Trophoblast cell (in vitro differentiated cells and primary cell): ENCODE data around the gene NMNAT2.
A peak's percentile ranks its signal among the peaks of the same experiment; 100 is the strongest.

Experiments used
- DNase-seq, 2 donors: peaks; one replicate each; pipeline ENCODE4 v3.0.0-alpha.2; 2016
- H2AFZ ChIP-seq: 2 replicates; pipeline ENCODE4 v1.6.1; 2013; ENCODE audit warnings: low read length, moderate library complexity, mild to moderate bottlenecking; ENCODE audit not compliant: insufficient read depth, poor library complexity
- H2AK5ac ChIP-seq: 2 replicates; pipeline ENCODE4 v1.6.1; 2013; ENCODE audit warnings: mild to moderate bottlenecking, low read length
- H2BK120ac ChIP-seq: 2 replicates; pipeline ENCODE4 v1.6.1; 2013; ENCODE audit warnings: low read length, mild to moderate bottlenecking, moderate library complexity; ENCODE audit not compliant: insufficient read depth, poor library complexity
- H2BK12ac ChIP-seq: 2 replicates; pipeline ENCODE4 v1.6.1; 2013; ENCODE audit warnings: mild to moderate bottlenecking, low read length, moderate library complexity
- H2BK5ac ChIP-seq: 2 replicates; pipeline ENCODE4 v1.6.1; 2013; ENCODE audit warnings: low read length, low read depth, moderate library complexity, mild to moderate bottlenecking; ENCODE audit not compliant: poor library complexity
- H3K14ac ChIP-seq: 2 replicates; pipeline ENCODE4 v1.6.1; 2013; ENCODE audit warnings: mild to moderate bottlenecking, low read length
- H3K18ac ChIP-seq: 2 replicates; pipeline ENCODE4 v1.6.1; 2013; ENCODE audit warnings: mild to moderate bottlenecking, low read length
- H3K23ac ChIP-seq: 2 replicates; pipeline ENCODE4 v1.6.1; 2013; ENCODE audit warnings: low read length
- H3K27ac ChIP-seq: 2 replicates; pipeline ENCODE4 v1.5.1; 2013; ENCODE audit warnings: low read depth, mild to moderate bottlenecking, inconsistent platforms, low read length, moderate library complexity
- H3K27me3 ChIP-seq: 2 replicates; pipeline ENCODE4 v1.6.1; 2013; ENCODE audit warnings: inconsistent platforms, mild to moderate bottlenecking, low read length, moderate library complexity; ENCODE audit not compliant: insufficient read depth
- H3K36me3 ChIP-seq, 2 experiments: 1 replicate in 1 of 2; 2 replicates in 1 of 2; pipeline ENCODE4 v1.6.1; 2013; ENCODE audit warnings: low read length in 2 of 2, mild to moderate bottlenecking in 2 of 2, moderate library complexity in 1 of 2; ENCODE audit not compliant: insufficient read depth in 2 of 2, control insufficient read depth in 1 of 2
- H3K4ac ChIP-seq: 2 replicates; pipeline ENCODE4 v1.6.1; 2013; ENCODE audit warnings: low read depth, mild to moderate bottlenecking, low read length, moderate library complexity
- H3K4me1 ChIP-seq, 2 experiments: 1 replicate in 1 of 2; 2 replicates in 1 of 2; pipeline ENCODE4 v1.6.1; 2013; ENCODE audit warnings: low read length in 2 of 2, mild to moderate bottlenecking in 2 of 2, moderate library complexity in 1 of 2; ENCODE audit not compliant: insufficient read depth in 2 of 2, control insufficient read depth in 1 of 2
- H3K4me2 ChIP-seq: 2 replicates; pipeline ENCODE4 v1.6.1; 2013; ENCODE audit warnings: inconsistent platforms, mild to moderate bottlenecking, low read length, moderate library complexity
- H3K4me3 ChIP-seq: 2 replicates; pipeline ENCODE4 v1.5.1; 2013; ENCODE audit warnings: mild to moderate bottlenecking, low read depth, low read length, inconsistent platforms
- H3K79me1 ChIP-seq: one replicate; pipeline ENCODE4 v1.6.1; 2013; ENCODE audit warnings: low read length
- H3K79me2 ChIP-seq: 2 replicates; pipeline ENCODE4 v1.6.1; 2013; ENCODE audit warnings: low read length, mild to moderate bottlenecking; ENCODE audit not compliant: control insufficient read depth, insufficient read depth, poor library complexity
- H3K9ac ChIP-seq: 2 replicates; pipeline ENCODE4 v1.6.1; 2013; ENCODE audit warnings: mild to moderate bottlenecking, low read length
- H3K9me3 ChIP-seq: 2 replicates; pipeline ENCODE4 v1.6.1; 2013; ENCODE audit warnings: low read depth, mild to moderate bottlenecking, control low read depth, inconsistent platforms, low read length; ENCODE audit not compliant: insufficient read depth
- H4K12ac ChIP-seq: 2 replicates; pipeline ENCODE4 v1.6.1; 2013; ENCODE audit warnings: low read depth, mild to moderate bottlenecking, low read length, moderate library complexity
- H4K8ac ChIP-seq: 2 replicates; pipeline ENCODE4 v1.6.1; 2013; ENCODE audit warnings: low read depth, mild to moderate bottlenecking, low read length, moderate library complexity
- H4K91ac ChIP-seq: one replicate; pipeline ENCODE4 v1.6.1; 2013; ENCODE audit warnings: low read depth, mild to moderate bottlenecking, low read length, moderate library complexity
- WGBS: extraction: QIAGEN DNeasy Blood & Tissue Kit; methylation state at CpG from one replicate; pipeline ENCODE4 v1.1.7; 2013; ENCODE audit warnings: missing lambda C conversion rate; ENCODE audit not compliant: insufficient read length, insufficient coverage; ENCODE audit errors: extremely low coverage; 5-methylcytosine and 5-hydroxymethylcytosine counted together

NMNAT2 gene

GRCh38 chr1:183331091-183331742, 87.0 kb downstream of the NMNAT2 start:
- DNase-seq: peak; percentile 47 to 49
- Histone ChIP-seq H4K91ac (peak overlapping the region; percentile 99), H3K79me1 (peaks cover 58% of the 10 kb centered on the region), H3K4me1 (peaks cover 40 to 47% of the 10 kb centered on the region in 2 experiments), H4K8ac (peak overlapping the region; percentile 92), H3K36me3 (no peaks in the 10 kb centered on the region), H2AFZ (no peak overlapping the region), H2BK12ac (peak overlapping the region; percentile 85), H2BK120ac (peak overlapping the region; percentile 99), H3K27me3 (no peaks in the 10 kb centered on the region), H3K9me3 (no peaks in the 10 kb centered on the region), H3K27ac (peak overlapping the region; percentile 100), H3K4ac (peak overlapping the region; percentile 89), H3K79me2 (peaks cover 14% of the 10 kb centered on the region), H3K9ac (peak overlapping the region; percentile 43), H2AK5ac (peak overlapping the region; percentile 89), H4K12ac (peak overlapping the region; percentile 47), H3K4me3 (no peak overlapping the region), H3K18ac (peak overlapping the region; percentile 68), H2BK5ac (peak overlapping the region; percentile 98), H3K23ac (no peak overlapping the region), H3K4me2 (peak overlapping the region; percentile 63), H3K14ac (peak overlapping the region; percentile 85)
- no CpG with 5 or more reads among the region's 10 CpGs for WGBS

GRCh38 chr1:183330335-183330734, 87.8 kb downstream of the NMNAT2 start:
- H3K27ac ChIP-seq: peak overlapping the region; percentile 100
- WGBS: no CpG with 5 or more reads among the region's 4 CpGs
- H2AFZ ChIP-seq: peak overlapping the region; percentile 74
- H3K4me3 ChIP-seq: no peak overlapping the region
- H3K4me2 ChIP-seq: peak overlapping the region; percentile 63
- peak overlapping the region; percentile 84 for H2BK12ac ChIP-seq
- peak overlapping the region; percentile 98 for H2AK5ac ChIP-seq
- peak overlapping the region; percentile 86 for H4K8ac ChIP-seq
- peaks cover 14% of the 10 kb centered on the region for H3K79me2 ChIP-seq
- peak overlapping the region; percentile 75 for H3K4ac ChIP-seq
- peak overlapping the region; percentile 87 for H3K14ac ChIP-seq
- H4K12ac ChIP-seq: peak overlapping the region; percentile 15
- no peaks in the 10 kb centered on the region for H3K27me3 ChIP-seq
- H3K23ac ChIP-seq: no peak overlapping the region
- H2BK120ac ChIP-seq: peak overlapping the region; percentile 99
- H3K9me3 ChIP-seq: no peaks in the 10 kb centered on the region
- no peak overlapping the region for H3K9ac ChIP-seq
- no peaks in the 10 kb centered on the region for H3K36me3 ChIP-seq
- DNase-seq: no peak
- H2BK5ac ChIP-seq: peak overlapping the region; percentile 82
- peaks cover 58% of the 10 kb centered on the region for H3K79me1 ChIP-seq
- H4K91ac ChIP-seq: peak overlapping the region; percentile 97
- peaks cover 40 to 47% of the 10 kb centered on the region in 2 experiments for H3K4me1 ChIP-seq
- peak overlapping the region; percentile 73 for H3K18ac ChIP-seq

- H4K12ac ChIP-seq: no peak overlapping the region
- H2BK12ac ChIP-seq: peak overlapping the region; percentile 90
- H2BK5ac ChIP-seq: peak overlapping the region; percentile 8
- peak overlapping the region; percentile 19 for H3K4ac ChIP-seq
- H3K79me1 ChIP-seq: peaks cover 53% of the 10 kb centered on the region
- H3K9ac ChIP-seq: no peak overlapping the region
- peak overlapping the region; percentile 74 for H2AK5ac ChIP-seq
- peak overlapping the region; percentile 79 for H4K91ac ChIP-seq
- peak overlapping the region; percentile 13 for H3K27ac ChIP-seq
- no peaks in the 10 kb centered on the region for H3K27me3 ChIP-seq
- H3K14ac ChIP-seq: peak overlapping the region; percentile 52
- H3K4me3 ChIP-seq: no peak overlapping the region
- no peaks in the 10 kb centered on the region for H3K36me3 ChIP-seq
- peak overlapping the region; percentile 43 for H4K8ac ChIP-seq
- peak; percentile 59 to 70 for DNase-seq
- peaks cover 43 to 49% of the 10 kb centered on the region in 2 experiments for H3K4me1 ChIP-seq
- H3K79me2 ChIP-seq: peaks cover 14% of the 10 kb centered on the region
- peak overlapping the region; percentile 70 for H2BK120ac ChIP-seq
- H3K23ac ChIP-seq: no peak overlapping the region
- no peak overlapping the region for H3K4me2 ChIP-seq
- no CpG with 5 or more reads among the region's 1 CpG for WGBS
- peak overlapping the region; percentile 4 for H3K18ac ChIP-seq
- H3K9me3 ChIP-seq: no peaks in the 10 kb centered on the region
- H2AFZ ChIP-seq: no peak overlapping the region
Measured at GRCh38 chr1:183328371-183328770, 89.8 kb downstream of the NMNAT2 start.

GRCh38 chr1:183327434-183328290, 90.5 kb downstream of the NMNAT2 start:
- Histone ChIP-seq H2BK120ac (peak overlapping the region; percentile 60), H3K36me3 (no peaks in the 10 kb centered on the region), H4K91ac (peak overlapping the region; percentile 82), H3K23ac (no peak overlapping the region), H3K27ac (peak overlapping the region; percentile 13), H3K4me2 (no peak overlapping the region), H3K79me2 (peaks cover 14% of the 10 kb centered on the region), H3K79me1 (peaks cover 46% of the 10 kb centered on the region), H3K9ac (no peak overlapping the region), H4K8ac (peak overlapping the region; percentile 33), H3K9me3 (no peaks in the 10 kb centered on the region), H4K12ac (no peak overlapping the region), H3K4me3 (no peak overlapping the region), H3K4ac (peak overlapping the region; percentile 21), H3K18ac (peak overlapping the region; percentile 38), H2BK5ac (peak overlapping the region; percentile 8), H2BK12ac (peak overlapping the region; percentile 89), H3K27me3 (no peaks in the 10 kb centered on the region), H2AK5ac (peak overlapping the region; percentile 78), H3K4me1 (peaks cover 39 to 42% of the 10 kb centered on the region in 2 experiments), H2AFZ (peak overlapping the region; percentile 11), H3K14ac (peak overlapping the region; percentile 36)
- no peak for DNase-seq
- no CpG with 5 or more reads among the region's 11 CpGs for WGBS
